NCI-H2029 (cell line): ENCODE results near the gene U2AF2.

Source experiments
- DNase-seq: peaks from one replicate; lab custom pipeline; 2025; lab: John Stamatoyannopoulos, UW

U2AF2 gene

DNA sequence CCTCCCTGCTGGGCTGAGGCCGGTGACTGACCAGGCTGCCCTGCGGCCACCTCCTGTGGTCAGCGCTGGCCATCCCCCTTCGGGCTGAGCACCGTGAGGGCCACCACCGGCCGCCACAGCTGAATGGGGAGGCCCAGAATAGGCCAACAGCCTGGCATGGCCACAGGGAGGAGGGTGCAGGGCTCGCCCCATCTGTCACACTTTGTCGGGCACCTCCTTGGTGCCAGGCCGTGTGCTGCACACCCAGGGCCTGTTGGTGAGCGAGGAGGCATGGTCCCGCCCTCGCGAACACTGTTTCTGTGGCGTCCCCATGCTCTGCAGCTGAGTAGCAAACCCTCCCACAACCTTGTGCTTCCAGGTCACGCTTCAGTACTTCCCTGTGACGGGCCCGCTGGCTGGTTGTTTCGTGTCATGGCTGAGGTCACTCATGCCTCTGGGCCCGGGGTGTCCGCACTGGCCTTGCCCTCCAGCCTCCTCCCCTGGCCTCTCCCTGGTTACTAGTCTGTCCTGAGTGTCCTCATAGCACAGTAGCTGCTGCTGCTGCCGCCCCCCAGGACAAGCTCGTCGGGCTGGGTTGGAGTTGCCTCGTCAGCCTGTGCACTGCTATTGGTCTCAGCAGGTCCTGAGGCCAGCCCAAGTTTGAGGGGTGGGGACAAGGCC lies 35.4 kb downstream of the U2AF2 start:
- DNase-seq, result no peak

DNA sequence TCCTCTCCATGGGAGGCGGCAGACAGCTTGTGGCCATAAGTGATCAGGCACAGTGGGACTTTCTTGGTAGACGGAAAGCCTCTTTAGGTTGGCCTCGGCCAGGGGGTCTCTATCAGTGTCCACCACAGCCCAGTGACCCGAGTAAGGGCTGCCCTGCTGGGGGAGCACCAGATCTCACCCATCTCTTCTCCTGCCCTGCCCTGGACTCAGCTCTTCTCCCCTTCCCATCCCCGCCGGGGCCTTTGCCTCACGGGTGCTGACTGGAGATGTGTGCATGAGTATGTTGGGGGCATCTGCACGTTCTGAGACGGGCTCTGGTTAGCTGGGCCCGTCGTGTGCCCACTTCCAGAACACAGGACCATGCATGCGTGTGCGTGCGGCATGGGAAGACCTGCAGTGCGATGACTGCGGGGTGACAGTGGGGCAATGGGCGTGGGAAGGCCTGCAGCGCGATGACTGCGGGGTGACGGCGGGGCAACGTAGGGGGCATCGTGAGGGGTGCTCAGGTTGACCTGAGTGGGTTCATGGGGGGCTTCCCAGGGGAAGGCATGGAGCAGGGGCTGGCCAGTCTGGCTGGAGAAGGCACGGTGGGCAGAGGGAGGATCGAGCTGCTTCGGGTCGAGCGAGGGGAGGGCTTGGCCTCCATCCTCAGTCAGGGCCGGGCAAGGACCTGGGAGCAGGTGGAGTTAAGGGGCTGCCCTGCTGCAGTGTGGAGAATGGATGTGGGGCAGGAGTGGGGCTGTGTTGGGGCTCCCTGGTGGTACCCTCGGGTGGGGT lies 36.1 kb downstream of the U2AF2 start:
- no peak for DNase-seq

DNA sequence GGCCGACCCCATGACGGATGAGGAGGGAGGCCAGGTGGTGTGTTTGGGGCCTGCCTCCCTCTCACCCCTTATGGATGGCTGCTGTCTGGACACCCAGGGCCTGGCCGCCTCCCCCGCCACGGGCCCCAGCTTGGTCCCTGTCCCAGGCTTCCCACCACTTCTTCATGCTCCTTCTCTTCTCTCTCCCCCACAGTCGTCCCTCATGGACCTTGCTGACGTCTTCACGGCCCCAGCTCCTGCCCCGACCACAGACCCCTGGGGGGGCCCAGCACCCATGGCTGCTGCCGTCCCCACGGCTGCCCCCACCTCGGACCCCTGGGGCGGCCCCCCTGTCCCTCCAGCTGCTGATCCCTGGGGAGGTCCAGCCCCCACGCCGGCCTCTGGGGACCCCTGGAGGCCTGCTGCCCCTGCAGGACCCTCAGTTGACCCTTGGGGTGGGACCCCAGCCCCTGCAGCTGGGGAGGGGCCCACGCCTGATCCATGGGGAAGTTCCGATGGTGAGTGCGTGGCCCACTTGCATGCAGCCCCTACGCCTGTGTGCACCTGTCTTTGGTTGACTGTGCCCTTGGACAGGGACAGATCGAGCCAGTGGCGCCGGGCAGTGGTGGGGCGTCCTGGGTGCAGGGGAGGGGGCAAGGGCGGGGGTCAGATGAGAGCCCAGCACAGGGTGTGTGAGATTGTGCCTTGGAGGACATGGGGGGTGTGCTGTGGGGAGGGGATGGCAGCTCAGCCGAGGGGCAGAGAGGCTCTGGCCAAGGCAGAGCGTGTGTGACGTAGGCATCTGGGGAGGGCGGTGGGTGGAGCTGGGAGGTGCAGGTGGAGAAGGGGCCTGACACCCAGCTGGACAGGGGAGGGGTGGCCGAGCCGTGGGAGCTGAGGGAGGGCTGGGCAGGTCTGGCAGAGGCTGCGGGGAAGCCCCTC lies 37.0 kb downstream of the U2AF2 start:
- DNase-seq, result no peak

DNA sequence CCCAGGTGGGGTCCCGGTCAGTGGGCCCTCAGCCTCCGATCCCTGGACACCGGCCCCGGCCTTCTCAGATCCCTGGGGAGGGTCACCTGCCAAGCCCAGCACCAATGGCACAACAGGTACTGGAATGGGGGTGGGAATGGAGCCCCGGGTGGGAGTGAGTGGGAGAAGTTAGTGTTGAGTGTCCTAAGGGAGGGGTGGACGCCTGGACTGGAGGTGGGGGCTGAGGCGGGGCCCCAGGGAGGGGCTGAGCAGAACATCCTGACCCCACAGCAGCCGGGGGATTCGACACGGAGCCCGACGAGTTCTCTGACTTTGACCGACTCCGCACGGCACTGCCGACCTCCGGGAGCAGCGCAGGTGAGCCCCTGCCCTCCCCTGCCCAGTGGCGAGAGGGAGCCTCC lies 37.8 kb downstream of the U2AF2 start:
- DNase-seq, result no peak

DNA sequence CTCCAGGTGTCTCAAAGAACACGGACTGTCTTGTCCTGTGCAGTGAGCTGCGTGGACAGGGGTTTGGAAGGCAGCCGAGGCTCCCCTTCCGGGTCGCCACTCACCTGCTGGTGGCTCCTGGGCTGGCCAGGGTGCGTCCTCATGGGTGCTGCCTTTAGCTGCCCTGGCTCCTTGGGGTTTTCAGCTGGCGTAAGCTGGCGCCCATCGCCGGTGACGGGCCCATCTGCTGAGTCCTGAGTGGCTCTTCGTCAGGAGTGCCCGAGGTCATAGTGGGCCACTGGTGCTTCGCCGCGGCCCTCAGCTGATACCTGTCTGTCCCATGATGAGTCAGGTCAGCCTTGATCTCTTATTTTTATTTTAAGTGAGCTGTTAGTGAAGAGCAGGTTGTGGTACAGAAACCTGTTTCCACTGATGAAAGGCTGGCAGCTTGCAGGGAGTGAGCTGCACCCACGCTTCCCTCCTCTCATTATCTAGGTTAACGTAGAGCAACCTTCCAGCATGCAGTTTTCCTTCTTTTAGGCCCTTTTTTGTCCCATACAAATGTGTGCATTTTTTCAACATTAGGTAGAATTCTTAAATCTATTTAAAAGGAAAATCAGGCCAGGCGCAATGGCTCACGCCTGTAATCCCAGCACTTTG lies 38.6 kb downstream of the U2AF2 start:
- no peak for DNase-seq

DNA sequence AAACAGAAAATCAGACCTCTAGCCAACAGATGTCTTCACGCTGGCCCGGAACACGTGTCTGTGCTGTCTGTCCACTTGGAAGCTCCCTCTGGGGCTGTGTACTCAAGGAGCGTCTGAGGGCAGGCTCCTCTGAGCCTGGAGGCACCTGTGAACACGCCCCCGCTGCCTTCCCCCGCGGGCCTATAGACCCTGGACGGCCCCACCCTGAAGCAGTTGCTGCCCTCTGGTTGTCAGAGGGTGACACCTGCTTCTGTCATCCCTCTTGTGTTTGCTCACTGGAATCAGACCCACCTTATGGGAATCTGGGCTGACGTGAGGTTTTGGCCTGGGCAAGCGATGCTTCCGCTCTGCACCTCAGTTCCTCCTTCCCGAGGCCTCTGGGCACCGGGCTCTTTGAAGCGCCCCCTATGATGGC lies 39.4 kb downstream of the U2AF2 start:
- no peak for DNase-seq

DNA sequence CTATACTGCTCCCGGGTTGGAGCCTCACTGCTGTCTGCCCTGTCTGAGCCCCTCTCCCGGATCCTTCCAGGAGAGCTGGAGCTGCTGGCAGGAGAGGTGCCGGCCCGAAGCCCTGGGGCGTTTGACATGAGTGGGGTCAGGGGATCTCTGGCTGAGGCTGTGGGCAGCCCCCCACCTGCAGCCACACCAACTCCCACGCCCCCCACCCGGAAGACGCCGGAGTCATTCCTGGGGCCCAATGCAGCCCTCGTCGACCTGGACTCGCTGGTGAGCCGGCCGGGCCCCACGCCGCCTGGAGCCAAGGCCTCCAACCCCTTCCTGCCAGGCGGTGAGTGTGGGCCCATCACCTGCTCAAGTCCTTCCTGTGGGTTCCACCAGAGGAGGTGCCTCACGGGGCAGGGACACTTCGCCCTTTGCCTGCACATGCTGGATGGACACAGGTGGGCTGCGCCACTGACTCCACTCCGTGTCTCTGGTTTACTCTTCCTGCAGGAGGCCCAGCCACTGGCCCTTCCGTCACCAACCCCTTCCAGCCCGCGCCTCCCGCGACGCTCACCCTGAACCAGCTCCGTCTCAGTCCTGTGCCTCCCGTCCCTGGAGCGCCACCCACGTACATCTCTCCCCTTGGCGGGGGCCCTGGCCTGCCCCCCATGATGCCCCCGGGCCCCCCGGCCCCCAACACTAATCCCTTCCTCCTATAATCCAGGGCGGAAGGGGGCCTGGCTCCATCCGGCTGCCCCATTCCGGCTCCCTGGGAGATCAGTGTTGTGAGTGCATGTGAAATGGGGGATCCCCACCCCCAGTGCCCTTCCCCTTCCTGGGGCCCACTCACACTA lies 40.0 kb downstream of the U2AF2 start:
- DNase-seq, result no peak

DNA sequence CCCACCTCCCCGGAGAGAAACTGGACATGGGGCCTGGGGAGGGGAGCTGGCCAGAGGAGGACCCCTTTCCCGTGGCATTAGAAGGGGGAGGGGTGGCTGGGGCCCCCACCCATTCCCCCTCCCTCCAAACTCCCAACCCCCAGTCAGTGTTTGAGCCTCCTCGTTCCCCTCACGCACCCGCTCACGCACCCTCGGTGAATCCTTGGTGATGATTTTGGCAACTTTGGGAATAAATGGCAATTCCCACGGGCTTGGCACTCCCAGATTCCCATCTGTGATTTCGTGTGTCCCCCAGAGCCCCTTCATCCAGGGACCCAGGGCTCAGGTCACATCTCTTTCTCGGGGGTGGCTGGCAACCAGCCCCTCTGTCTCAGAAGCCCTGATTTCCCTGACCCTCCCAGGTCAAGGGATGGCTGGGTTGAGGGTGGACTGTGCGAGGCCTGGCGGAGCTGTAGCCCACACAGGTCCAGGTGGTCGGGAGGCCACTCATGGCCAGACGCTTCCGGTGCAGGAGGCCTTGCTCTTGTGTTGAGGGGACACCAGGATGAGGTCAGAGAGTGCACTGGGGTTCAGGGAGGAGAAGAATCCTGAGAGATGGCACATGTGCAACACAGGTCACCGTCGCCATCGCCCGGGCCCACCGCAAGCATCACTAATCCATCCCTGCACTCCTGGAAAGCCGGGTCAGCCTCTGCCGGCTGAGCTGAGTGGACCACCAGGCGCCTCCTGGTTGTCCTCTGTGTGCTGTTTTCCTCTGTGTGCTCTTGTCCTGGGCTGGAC lies 40.9 kb downstream of the U2AF2 start:
- DNase-seq, result no peak

DNA sequence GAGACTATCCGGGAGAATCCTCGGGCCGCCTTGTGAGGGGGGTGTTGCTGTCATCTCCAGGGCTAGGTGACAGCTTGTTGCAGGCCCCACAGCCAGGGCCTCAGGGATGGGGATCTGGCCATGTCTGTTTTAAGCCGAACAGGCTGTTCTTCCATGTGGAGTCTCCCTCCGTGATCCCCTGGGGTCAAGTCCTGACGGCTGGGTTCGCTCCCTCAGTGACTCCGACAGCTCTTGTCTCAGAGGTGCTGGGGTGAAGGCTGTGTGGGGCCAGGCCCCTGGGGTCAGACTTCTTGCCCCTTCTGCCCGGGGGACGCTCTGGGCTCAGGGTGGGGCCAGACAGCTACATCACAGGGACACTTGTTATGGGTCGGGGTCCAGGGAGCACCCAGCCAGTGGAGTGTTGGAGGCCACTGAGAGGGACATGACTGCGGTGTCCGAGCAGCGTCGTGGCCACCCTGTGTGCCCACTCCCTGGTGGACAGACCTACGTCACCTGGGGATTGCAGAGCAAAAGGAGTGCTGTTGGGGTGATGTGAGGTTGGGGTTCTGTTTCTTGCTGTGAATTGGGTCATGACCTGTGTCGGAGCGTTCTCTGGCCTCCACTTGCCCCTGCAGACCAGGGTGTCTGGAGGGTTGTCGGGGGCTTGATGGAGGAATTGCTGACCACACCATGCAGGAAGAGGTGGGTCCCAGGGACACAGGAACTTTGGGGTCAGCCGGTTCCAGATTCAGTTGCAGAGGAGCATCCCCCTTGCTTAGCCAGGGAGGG lies 41.6 kb downstream of the U2AF2 start:
- no peak for DNase-seq

DNA sequence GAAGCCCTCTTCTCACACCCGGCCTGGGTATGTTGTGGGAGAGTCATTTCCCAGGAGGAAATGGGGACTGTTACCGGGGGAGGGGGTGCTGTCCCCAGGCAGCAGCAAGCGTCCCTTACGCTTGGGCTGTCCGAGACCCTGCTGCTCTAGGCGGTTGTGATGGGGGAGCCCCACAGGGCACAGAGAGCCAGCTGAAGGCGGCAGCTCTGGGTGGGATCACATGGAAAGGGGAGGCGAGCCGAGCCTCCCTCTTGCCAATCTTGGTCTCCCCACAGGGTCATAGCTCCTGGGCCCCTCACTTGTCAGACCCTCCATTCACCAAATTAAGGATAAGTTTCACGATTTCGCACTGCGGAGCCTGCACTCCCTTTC lies 42.2 kb downstream of the U2AF2 start:
- no peak for DNase-seq

DNA sequence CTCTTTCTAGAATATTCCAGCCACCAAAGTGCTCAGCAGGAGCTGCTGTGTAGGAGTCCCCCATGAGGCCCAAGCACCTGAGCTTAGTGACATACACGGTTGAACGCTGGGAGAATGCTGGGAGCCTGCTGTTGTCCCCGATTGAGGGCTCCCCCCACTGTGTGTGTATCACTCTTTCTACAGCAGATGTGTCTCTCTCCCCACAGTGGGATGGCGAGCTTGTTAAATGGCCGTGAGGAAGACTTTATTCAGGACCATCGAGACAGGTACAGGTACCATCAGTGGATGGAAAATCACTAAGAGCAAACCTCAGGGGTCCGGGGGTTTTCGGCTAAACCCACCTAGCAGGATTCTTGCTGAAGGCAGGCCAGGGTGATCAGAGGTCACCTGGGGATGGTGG lies 42.9 kb downstream of the U2AF2 start:
- no peak for DNase-seq

DNA sequence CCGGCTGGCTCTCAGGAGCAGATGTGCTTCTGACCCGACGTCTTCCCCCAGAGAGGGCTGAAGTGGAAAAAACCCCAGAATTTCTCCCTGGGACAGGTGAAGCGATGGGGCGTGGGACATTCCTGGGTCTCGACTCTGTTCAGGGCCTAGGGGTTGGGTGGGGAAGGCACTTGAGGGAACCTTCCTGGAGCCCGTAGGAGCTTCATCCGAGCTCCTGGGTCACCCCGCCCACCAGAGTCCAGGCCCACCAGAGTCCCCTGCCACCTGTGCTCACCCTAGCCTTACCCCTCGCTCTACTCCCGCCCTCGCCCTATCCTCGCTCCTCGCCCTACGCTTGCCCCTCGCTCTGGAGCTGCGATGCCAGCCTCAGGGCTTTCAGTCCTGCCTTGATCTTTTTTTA lies 43.4 kb downstream of the U2AF2 start:
- DNase-seq, result no peak

DNA sequence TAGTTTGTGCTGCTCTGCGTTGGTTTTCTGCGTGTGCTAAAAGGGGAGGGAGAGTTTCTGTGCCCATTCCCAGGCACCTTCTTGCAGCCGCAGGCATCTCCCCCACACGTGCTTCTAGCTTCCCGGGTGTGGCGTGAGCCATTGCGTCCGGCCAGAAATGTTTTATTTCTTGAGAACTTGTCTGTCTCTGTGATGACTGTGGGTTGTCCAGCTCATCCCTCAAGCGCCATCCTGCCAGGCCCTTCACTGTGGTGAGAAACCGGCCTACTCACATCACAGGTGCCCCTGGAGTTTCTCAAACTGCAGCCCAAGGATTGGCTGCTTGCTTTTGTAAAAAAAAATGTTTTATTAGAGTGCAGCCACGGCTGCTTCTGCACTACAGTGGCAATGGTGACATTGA lies 44.4 kb downstream of the U2AF2 start:
- DNase-seq, result no peak

DNA sequence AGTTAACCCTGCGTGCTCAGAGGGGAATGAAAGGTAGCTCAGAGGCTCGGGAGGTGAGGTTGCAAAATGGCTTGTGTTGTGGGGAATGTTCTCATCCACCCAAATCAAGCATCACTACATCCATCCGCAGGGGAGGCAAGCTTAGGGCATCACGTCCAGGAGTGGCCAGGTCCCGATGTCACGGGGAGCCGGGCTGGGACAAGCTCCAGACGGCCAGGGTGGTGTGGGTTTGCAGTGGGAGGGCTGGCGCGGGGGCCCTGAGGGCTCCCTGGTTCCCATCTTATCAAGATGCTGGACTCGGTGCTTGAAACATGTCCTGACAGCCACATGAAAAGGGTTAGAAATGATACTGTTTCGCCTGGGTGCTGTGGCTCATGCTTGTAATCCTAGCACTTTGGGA lies 46.0 kb downstream of the U2AF2 start:
- DNase-seq, result no peak

DNA sequence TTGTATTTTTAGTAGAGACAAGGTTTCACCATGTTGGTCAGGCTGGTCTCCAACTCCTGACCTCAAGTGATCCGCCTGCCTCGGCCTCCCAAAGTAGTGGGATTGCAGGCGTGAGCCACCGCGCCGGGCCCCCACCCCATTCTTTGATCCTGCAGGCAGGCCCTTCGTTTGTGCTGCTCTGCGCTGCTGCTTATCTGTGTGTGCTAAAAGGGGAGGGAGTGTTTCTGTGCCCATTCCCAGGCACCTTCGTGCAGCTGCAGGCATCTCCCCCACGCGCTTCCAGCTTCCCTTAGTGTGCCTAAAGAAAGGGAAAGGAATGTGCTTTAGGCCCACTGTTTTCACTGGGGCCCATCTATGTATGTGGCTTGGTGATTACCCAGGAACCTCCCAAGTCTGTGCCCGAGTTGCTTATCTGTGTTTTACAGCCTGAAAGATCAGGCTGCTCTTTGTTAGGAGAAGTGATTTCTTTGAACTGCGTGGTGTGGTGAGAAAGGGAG lies 47.3 kb downstream of the U2AF2 start:
- no peak for DNase-seq

DNA sequence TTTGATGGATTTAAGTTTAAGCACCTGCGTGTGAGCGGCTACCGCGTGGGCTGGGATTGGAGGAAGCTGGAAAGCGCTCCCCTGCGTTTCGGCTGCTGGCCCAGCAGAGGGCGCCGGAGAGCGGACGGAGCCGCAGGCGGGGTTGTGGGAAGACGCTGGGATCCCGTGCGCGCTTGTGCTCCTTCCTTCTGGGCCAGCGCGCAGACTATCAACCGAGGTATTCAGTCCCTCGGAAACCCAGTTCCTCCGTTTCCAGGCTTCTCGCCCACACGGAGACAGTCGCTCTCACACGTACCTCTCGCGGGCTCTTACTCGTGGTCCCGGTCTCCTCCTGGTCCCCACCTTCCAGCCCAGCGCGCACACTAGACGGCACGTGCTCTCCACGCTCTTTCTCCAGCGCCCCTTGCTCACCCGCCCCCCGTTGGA lies 49.0 kb downstream of the U2AF2 start:
- no peak for DNase-seq

DNA sequence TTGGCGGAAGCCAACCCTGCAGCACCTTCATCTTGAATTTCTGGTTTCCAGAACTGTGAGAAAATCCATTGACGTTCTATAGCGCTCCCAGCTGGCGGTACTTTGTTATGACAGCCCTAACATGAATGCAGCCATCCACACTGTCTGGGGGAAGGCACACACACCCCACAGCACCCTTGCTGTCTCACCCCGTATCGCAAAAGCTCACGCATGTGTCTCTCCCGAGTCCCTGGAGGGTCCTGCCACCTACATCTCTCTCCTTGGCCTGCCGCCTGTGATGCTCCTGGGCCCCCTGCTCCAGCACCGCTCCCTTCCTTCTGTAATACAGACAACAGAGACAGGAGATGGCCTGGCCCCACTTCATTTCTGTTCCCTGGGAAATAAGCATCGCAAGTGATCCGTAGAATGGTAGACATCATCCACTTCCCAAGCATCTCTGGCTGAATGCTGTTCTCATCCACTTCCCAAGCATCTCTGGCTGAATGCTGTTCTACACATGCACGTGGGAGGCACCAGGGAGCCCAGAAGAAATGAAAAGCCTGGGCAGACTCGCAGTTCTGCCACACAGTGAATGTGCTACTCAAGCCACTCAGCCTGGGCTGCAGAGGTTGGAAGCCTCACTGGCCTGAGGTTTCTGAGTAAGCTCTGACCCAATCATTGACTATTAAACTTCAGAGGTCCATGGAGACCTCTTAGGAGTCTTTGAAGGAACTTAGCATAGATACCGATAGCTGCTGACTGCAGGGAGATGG lies 49.8 kb downstream of the U2AF2 start:
- DNase-seq, result no peak

DNA sequence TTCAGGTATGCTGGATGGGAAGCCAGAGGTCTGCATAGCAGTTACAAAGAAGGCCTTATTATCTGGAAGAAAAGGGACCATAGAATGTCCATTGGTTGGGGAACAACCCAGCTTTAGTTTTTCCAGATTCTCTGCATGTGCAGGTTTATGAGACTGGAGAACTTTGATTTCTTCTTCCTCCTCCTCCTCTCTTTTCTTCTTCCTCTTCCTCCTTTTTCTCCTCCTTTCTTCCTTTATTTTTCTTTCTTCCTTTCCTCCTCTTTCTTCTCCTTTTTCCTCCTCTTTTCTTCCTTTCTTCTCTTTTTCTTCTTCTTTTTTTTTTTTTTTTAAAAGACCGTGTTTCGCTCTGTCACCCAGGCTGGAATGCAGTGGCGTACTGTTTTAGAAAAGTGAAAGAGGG lies 51.1 kb downstream of the U2AF2 start:
- DNase-seq, result no peak

DNA sequence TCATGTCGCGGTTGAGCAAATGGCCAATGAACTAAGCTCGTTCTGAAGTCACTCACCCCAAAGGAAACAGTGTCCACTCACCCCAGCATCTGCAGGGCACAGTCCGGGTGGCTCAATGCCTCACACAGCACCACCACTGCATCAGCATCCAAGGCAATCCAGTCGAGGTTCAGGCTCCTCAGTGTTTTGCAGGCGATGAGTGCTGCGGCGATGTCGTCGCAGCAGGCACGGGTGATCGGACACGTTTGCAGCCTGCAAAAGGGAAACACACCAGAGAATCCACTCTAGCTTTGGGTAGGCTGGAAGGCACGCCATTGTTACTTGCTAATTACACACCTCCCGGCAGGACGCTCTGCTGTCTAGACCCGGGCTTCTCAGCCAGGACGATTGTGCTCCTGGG lies 56.9 kb downstream of the U2AF2 start:
- no peak for DNase-seq
